ENCODE results near the gene WWC2. TPM values are rescaled to one million over a fixed set of nuclear protein-coding genes. Genes with fewer than 3 reads are reported as not detected.
A peak's percentile ranks its signal among the peaks of the same experiment; 100 is the strongest.

The WWC2 gene
- total and polyA plus RNA-seq, 2 experiments from 2014 or later: 50.5 to 74.2 TPM

- ATAC-seq (no peak), DNase-seq (ENCODE audit: low spot score) (no peak)
- Histone ChIP-seq H3K4me3 (no peak overlapping the region), H4K20me1 (replicated peaks; ENCODE audit: insufficient read depth) (no peaks in the 10 kb centered on the region), H3K36me3 (ENCODE audit: insufficient read depth) (no peaks in the 10 kb centered on the region), H3K27me3 (ENCODE audit: insufficient read depth) (no peaks in the 10 kb centered on the region), H3K27ac (ENCODE audit: low read depth) (no peak overlapping the region), H3K79me2 (replicated peaks; ENCODE audit: insufficient read depth) (peaks cover 85% of the 10 kb centered on the region), H3K9me2 (ENCODE audit: insufficient read depth) (no peaks in the 10 kb centered on the region), H3K4me1 (ENCODE audit: insufficient read depth) (peaks cover 71% of the 10 kb centered on the region), H3F3A (replicated peaks; ENCODE audit: low read depth) (peaks cover 8% of the 10 kb centered on the region; the same call in 1 of the 2 replicates), H2AFZ (no peak overlapping the region), H3K4me2 (peak overlapping the region; percentile 56)
- H3K27ac Mint-ChIP-seq: no peak overlapping the region; the same call in 1 of the 2 replicates
- TF ChIP-seq JUNB (IDR thresholded peaks at IDR 0.05; ENCODE audit: unreplicated experiment): no peak
- TF ChIP-seq STAT1 (IDR thresholded peaks at IDR 0.05; ENCODE audit: unreplicated experiment): no peak
- TF ChIP-seq, protein P1, sequence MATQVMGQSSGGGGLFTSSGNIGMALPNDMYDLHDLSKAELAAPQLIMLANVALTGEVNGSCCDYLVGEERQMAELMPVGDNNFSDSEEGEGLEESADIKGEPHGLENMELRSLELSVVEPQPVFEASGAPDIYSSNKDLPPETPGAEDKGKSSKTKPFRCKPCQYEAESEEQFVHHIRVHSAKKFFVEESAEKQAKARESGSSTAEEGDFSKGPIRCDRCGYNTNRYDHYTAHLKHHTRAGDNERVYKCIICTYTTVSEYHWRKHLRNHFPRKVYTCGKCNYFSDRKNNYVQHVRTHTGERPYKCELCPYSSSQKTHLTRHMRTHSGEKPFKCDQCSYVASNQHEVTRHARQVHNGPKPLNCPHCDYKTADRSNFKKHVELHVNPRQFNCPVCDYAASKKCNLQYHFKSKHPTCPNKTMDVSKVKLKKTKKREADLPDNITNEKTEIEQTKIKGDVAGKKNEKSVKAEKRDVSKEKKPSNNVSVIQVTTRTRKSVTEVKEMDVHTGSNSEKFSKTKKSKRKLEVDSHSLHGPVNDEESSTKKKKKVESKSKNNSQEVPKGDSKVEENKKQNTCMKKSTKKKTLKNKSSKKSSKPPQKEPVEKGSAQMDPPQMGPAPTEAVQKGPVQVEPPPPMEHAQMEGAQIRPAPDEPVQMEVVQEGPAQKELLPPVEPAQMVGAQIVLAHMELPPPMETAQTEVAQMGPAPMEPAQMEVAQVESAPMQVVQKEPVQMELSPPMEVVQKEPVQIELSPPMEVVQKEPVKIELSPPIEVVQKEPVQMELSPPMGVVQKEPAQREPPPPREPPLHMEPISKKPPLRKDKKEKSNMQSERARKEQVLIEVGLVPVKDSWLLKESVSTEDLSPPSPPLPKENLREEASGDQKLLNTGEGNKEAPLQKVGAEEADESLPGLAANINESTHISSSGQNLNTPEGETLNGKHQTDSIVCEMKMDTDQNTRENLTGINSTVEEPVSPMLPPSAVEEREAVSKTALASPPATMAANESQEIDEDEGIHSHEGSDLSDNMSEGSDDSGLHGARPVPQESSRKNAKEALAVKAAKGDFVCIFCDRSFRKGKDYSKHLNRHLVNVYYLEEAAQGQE (IDR thresholded peaks at IDR 0.05; ENCODE audit: unreplicated experiment): no peak
- no peak for TF ChIP-seq ZNF114 (CRISPR knock-in tag; IDR thresholded peaks at IDR 0.05)
- TF ChIP-seq ZNF462 (CRISPR knock-in tag; IDR thresholded peaks at IDR 0.05): no peak
- no peak for TF ChIP-seq NANOG (IDR thresholded peaks at IDR 0.05; ENCODE audit: borderline replicate concordance)
- TF ChIP-seq EZH2 (IDR thresholded peaks at IDR 0.05; ENCODE audit: low read depth, unreplicated experiment): no peak
- no peak for TF ChIP-seq CTCF (conservative IDR thresholded peaks at IDR 0.05; ENCODE audit: low read depth in 2 of 2)
- no peak for TF ChIP-seq POLR2AphosphoS5 (IDR thresholded peaks at IDR 0.05; ENCODE audit: low read depth)
- peaks cover 28% of the 10 kb centered on the region for H3K36me3 Mint-ChIP-seq (ENCODE audit: low read depth)
- H3K4me1 Mint-ChIP-seq: peaks cover 74% of the 10 kb centered on the region
- H3K27me3 Mint-ChIP-seq (ENCODE audit: insufficient read depth, low read depth, poor library complexity): peaks cover 6% of the 10 kb centered on the region
- no peak overlapping the region for H3K4me3 Mint-ChIP-seq
- H3K9me3 Mint-ChIP-seq: peaks cover 8% of the 10 kb centered on the region; the same call in 2 of the 3 replicates
Measured at GRCh38 chr4:183185018-183185417, 86.0 kb downstream of the WWC2 start.
